OCI-LY3 (cell line): ENCODE measurements around the gene PCSK5.

Experiments used
- EZH2phosphoT487 ChIP-seq: fragments of 200-600 bp; shearing (Covaris generic); IDR thresholded peaks from 2 replicates; pipeline ENCODE4 v1.6.1; 2018; ENCODE audit warnings: antibody characterized with exemption, mixed run types, low read depth
- TF ChIP-seq, protein P1 (sequence below): fragments of 200-600, 300-600 bp; sonication (generic); IDR thresholded peaks from 2 replicates; pipeline ENCODE4 v1.5.1; 2014; ENCODE audit warnings: antibody characterized with exemption, low read length, low read depth

DNA sequence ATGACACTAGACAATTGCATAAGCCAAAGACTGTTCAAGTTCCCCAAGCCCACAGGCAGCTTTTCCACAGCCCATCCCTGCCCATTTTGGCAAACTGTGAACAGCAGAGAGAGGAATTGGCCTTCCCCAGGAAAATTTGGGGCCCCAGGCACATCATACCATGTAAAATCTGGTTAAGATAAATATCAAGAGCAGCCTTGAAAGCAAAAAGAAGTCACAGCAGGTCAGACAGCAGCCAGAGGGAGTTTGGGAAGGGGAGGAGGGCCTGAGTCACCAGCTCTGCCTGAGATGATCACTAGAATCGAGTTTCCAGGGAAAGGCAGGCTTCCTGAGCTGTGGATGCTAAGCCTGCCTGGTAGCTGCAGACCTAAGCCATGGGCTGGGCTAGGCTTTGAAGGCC lies 324.6 kb downstream of the PCSK5 start:
- TF ChIP-seq, protein P1, sequence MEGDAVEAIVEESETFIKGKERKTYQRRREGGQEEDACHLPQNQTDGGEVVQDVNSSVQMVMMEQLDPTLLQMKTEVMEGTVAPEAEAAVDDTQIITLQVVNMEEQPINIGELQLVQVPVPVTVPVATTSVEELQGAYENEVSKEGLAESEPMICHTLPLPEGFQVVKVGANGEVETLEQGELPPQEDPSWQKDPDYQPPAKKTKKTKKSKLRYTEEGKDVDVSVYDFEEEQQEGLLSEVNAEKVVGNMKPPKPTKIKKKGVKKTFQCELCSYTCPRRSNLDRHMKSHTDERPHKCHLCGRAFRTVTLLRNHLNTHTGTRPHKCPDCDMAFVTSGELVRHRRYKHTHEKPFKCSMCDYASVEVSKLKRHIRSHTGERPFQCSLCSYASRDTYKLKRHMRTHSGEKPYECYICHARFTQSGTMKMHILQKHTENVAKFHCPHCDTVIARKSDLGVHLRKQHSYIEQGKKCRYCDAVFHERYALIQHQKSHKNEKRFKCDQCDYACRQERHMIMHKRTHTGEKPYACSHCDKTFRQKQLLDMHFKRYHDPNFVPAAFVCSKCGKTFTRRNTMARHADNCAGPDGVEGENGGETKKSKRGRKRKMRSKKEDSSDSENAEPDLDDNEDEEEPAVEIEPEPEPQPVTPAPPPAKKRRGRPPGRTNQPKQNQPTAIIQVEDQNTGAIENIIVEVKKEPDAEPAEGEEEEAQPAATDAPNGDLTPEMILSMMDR = no peak
- TF ChIP-seq EZH2phosphoT487 = no peak
